Muscle layer of colon (tissue), 2 donors: ENCODE measurements around the gene NELFCD.
A peak's percentile ranks its signal among the peaks of the same experiment; 100 is the strongest.

Experiments used
- H3K27ac ChIP-seq: one replicate; pipeline ENCODE4 v1.7.0; 2013; ENCODE audit warnings: low read depth, mild to moderate bottlenecking, low read length, moderate library complexity
- H3K27me3 ChIP-seq, 2 donors: one replicate each; pipeline ENCODE4 v1.7.0; 2013; ENCODE audit warnings: low read length in 2 of 2, mild to moderate bottlenecking in 2 of 2; ENCODE audit not compliant: insufficient read depth in 2 of 2, control insufficient read depth in 1 of 2
- H3K36me3 ChIP-seq: one replicate; pipeline ENCODE4 v1.7.0; 2013; ENCODE audit warnings: mild to moderate bottlenecking, low read length; ENCODE audit not compliant: insufficient read depth
- H3K4me1 ChIP-seq: one replicate; pipeline ENCODE4 v1.7.0; 2013; ENCODE audit warnings: mild to moderate bottlenecking, low read length; ENCODE audit not compliant: insufficient read depth
- H3K4me3 ChIP-seq, 2 donors: one replicate each; pipeline ENCODE4 v1.7.0; 2013; ENCODE audit warnings: low read length in 2 of 2, low read depth in 1 of 2, mild to moderate bottlenecking in 1 of 2, moderate library complexity in 1 of 2
- H3K9ac ChIP-seq: one replicate; pipeline ENCODE4 v1.7.0; 2013; ENCODE audit warnings: low read length
- H3K9me3 ChIP-seq: one replicate; pipeline ENCODE4 v1.7.0; 2013; ENCODE audit warnings: mild to moderate bottlenecking, low read length
- donor health status: abdominal sarcoma.
- donor health status: Adenocarcinoma of cecum.

The NELFCD gene

GRCh38 chr20:59024111-59024530 lies 43.1 kb downstream of the NELFCD start:
- Histone ChIP-seq H3K4me1 (peaks cover 24% of the 10 kb centered on the region), H3K36me3 (peaks cover 38% of the 10 kb centered on the region), H3K4me3 (no peak overlapping the region), H3K9me3 (no peaks in the 10 kb centered on the region), H3K9ac (no peak overlapping the region), H3K27ac (no peak overlapping the region), H3K27me3 (no peaks in the 10 kb centered on the region)

- no peak overlapping the region for H3K27ac ChIP-seq
- no peaks in the 10 kb centered on the region for H3K27me3 ChIP-seq
- peaks cover 46% of the 10 kb centered on the region for H3K36me3 ChIP-seq
- H3K9me3 ChIP-seq: no peaks in the 10 kb centered on the region
- H3K4me1 ChIP-seq: peaks cover 34% of the 10 kb centered on the region
- no peak overlapping the region for H3K9ac ChIP-seq
- no peak overlapping the region for H3K4me3 ChIP-seq
Measured at GRCh38 chr20:59025086-59025485, 44.0 kb downstream of the NELFCD start.

- Histone ChIP-seq H3K4me3 (no peak overlapping the region), H3K9ac (no peak overlapping the region), H3K9me3 (no peaks in the 10 kb centered on the region), H3K27me3 (no peaks in the 10 kb centered on the region), H3K27ac (no peak overlapping the region), H3K36me3 (peaks cover 49% of the 10 kb centered on the region), H3K4me1 (peaks cover 38% of the 10 kb centered on the region)
Measured at GRCh38 chr20:59025511-59025910, 44.5 kb downstream of the NELFCD start.

- Histone ChIP-seq H3K4me1 (peaks cover 47% of the 10 kb centered on the region), H3K27ac (no peak overlapping the region), H3K27me3 (no peaks in the 10 kb centered on the region), H3K9ac (no peak overlapping the region), H3K36me3 (peaks cover 49% of the 10 kb centered on the region), H3K9me3 (no peaks in the 10 kb centered on the region), H3K4me3 (no peak overlapping the region)
Measured at GRCh38 chr20:59026904-59027740, 46.1 kb downstream of the NELFCD start.

GRCh38 chr20:59027741-59028320 lies 46.8 kb downstream of the NELFCD start:
- Histone ChIP-seq H3K4me3 (no peak overlapping the region), H3K27ac (no peak overlapping the region), H3K36me3 (peaks cover 49% of the 10 kb centered on the region), H3K4me1 (peaks cover 47% of the 10 kb centered on the region), H3K9me3 (no peaks in the 10 kb centered on the region), H3K9ac (no peak overlapping the region), H3K27me3 (no peaks in the 10 kb centered on the region)

DNA sequence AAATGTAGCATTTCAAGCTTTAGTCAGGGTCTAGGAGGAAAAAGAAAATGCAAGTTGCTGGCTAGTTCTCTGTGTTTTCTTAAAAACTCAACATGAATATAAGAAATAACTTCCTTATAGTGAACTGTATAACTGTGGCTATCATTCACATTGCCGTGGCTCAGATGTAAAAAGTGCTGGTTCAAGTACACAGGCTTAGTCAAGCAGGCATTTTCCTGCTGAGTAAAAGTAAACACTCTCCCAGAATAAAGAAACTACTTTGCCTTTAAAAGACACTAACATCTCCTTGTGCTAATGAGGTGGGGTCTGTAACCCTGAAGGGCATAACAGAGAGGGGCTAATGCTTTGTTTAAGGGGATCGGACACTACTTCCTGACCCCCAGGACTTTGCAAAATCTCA lies 47.8 kb downstream of the NELFCD start:
- H3K4me1 ChIP-seq: peaks cover 47% of the 10 kb centered on the region

GRCh38 chr20:59030911-59031563 lies 50.0 kb downstream of the NELFCD start:
- peak overlapping the region; percentile 26 for H3K9ac ChIP-seq
- H3K9me3 ChIP-seq: no peaks in the 10 kb centered on the region
- peaks cover 47% of the 10 kb centered on the region for H3K4me1 ChIP-seq
- peak overlapping the region; percentile 60 to 93 for H3K4me3 ChIP-seq
- peaks cover 39% of the 10 kb centered on the region for H3K36me3 ChIP-seq
- no peak overlapping the region for H3K27ac ChIP-seq
- no peaks in the 10 kb centered on the region for H3K27me3 ChIP-seq

More for the DNA sequence above, 47.8 kb downstream of the NELFCD start:
- Histone ChIP-seq H3K4me3 (peak overlapping the region in 1 of 2 donors; percentile 1), H3K27me3 (no peaks in the 10 kb centered on the region), H3K9me3 (no peaks in the 10 kb centered on the region), H3K9ac (no peak overlapping the region), H3K36me3 (peaks cover 43% of the 10 kb centered on the region), H3K27ac (no peak overlapping the region)

DNA sequence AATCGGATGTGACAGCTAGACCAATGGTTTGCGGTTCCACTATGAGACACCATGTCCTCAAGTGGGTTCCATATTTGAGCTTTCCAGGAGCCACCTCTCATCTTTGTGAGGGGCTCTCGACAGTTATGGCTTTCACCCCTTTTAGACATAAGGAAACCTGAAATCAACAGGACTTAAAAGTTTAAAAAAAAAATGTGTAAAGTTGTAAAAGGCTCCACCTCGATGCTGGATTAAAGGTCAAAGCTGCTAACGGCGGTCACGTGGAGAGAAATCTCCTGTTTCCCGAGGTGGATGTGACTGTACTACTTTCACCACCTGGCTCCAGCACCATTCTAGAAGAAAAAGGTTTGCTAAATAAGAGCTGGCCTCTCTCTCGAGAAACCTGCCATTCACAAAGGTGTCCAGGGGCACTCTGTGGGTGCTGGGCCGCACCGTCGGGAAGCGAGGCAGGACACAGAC lies 50.5 kb downstream of the NELFCD start:
- no peaks in the 10 kb centered on the region for H3K27me3 ChIP-seq
- H3K4me3 ChIP-seq: peak overlapping the region; percentile 60 to 93
- H3K27ac ChIP-seq: peak overlapping the region; percentile 85
- peaks cover 46% of the 10 kb centered on the region for H3K4me1 ChIP-seq
- no peaks in the 10 kb centered on the region for H3K9me3 ChIP-seq
- H3K9ac ChIP-seq: peak overlapping the region; percentile 26
- H3K36me3 ChIP-seq: peaks cover 44% of the 10 kb centered on the region

- Histone ChIP-seq H3K36me3 (peaks cover 47% of the 10 kb centered on the region), H3K4me1 (peaks cover 41% of the 10 kb centered on the region), H3K9ac (peak within 1 kb of the TSS; percentile 62), H3K27ac (peak within 1 kb of the TSS; percentile 85), H3K9me3 (no peaks in the 10 kb centered on the region), H3K27me3 (no peaks in the 10 kb centered on the region), H3K4me3 (peak within 1 kb of the TSS; percentile 74 to 93)
Measured at GRCh38 chr20:59032023-59032712, 51.1 kb downstream of the NELFCD start, which contains the start of gene ATP5F1E. Gene ATP5F1E, minus strand, starts transcription at chr20:59032335. Its CDS starts 84 bp downstream, at chr20:59032251.

- Histone ChIP-seq H3K27me3 (no peaks in the 10 kb centered on the region), H3K4me1 (peaks cover 37% of the 10 kb centered on the region), H3K4me3 (peak overlapping the region; percentile 49 to 74), H3K36me3 (peaks cover 47% of the 10 kb centered on the region), H3K9me3 (no peaks in the 10 kb centered on the region), H3K9ac (peak overlapping the region; percentile 62), H3K27ac (peak overlapping the region; percentile 85)
Measured at GRCh38 chr20:59032713-59033059, 51.6 kb downstream of the NELFCD start.

DNA sequence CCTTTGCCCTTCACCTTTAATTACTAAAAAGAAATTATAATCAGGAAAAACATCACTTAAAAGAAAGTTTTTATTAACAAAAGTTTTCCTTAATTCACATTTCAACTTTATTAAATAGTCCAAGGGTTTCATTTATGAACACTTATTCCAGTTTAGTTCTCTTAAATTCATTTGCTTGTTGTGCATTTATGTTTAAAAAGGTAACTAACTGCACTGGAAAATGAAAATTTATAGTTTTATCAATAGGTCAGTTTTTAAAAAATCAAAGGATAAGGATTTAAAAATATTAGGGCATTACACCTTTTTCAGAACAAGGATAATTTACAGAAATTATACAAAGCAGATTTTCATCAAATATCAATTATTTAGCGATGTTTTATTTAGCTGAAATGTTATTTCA lies 52.0 kb downstream of the NELFCD start:
- Histone ChIP-seq H3K4me3 (peak overlapping the region in 1 of 2 donors; percentile 74), H3K4me1 (peaks cover 33% of the 10 kb centered on the region), H3K27ac (peak overlapping the region; percentile 85), H3K27me3 (no peaks in the 10 kb centered on the region), H3K36me3 (peaks cover 48% of the 10 kb centered on the region), H3K9me3 (no peaks in the 10 kb centered on the region), H3K9ac (no peak overlapping the region)
